ENCODE measurements around the gene TAX1BP1.

- TF ChIP-seq CTCF (IDR thresholded peaks at IDR 0.05): no peak
- no peak for TF ChIP-seq POLR2A (IDR thresholded peaks at IDR 0.05)
Measured at GRCh38 chr7:27751888-27752660, 12.1 kb downstream of the TAX1BP1 start.
